ENCODE measurements around the gene SLC1A2. TPM values are rescaled to one million over a fixed set of nuclear protein-coding genes. Genes with fewer than 3 reads are reported as not detected.

The SLC1A2 gene
- total RNA-seq, 1 experiment from 2014 or later = 0.50 TPM

GRCh38 chr11:35376613-35377012, 42.7 kb downstream of the SLC1A2 start:
- Histone ChIP-seq H3K79me2 (ENCODE audit: insufficient read depth, low read length) (no peaks in the 10 kb centered on the region), H4K20me1 (ENCODE audit: control insufficient read depth, insufficient read depth, insufficient read length) (no peaks in the 10 kb centered on the region), H2BK20ac (ENCODE audit: low read depth, low read length, poor library complexity, severe bottlenecking) (no peak overlapping the region), H3K4ac (ENCODE audit: low read depth, low read length) (no peak overlapping the region), H2AK5ac (ENCODE audit: insufficient read length, low read length) (no peak overlapping the region), H3T11ph (ENCODE audit: low read length) (no peak overlapping the region), H3K23me2 (ENCODE audit: insufficient read length, low read depth, low read length, poor library complexity, severe bottlenecking) (no peaks in the 10 kb centered on the region), H3K79me1 (ENCODE audit: insufficient read depth, low read depth, low read length, poor library complexity, severe bottlenecking) (no peaks in the 10 kb centered on the region), H3K14ac (ENCODE audit: insufficient read depth, low read length) (no peak overlapping the region), H2AFZ (ENCODE audit: low read length) (no peak overlapping the region), H3K27me3 (ENCODE audit: insufficient read depth, low read length) (no peaks in the 10 kb centered on the region), H3K56ac (ENCODE audit: insufficient read length, low read depth, low read length) (no peak overlapping the region), H2BK12ac (ENCODE audit: insufficient read length, low read depth, low read length) (no peak overlapping the region), H2BK5ac (ENCODE audit: insufficient read length, low read length) (no peak overlapping the region), H3K9ac (ENCODE audit: extremely low read depth, insufficient read length, low read length) (no peak overlapping the region), H4K91ac (ENCODE audit: insufficient read length, low read depth, low read length) (no peak overlapping the region), H4K8ac (replicated peaks; ENCODE audit: insufficient read length, low read depth, low read length) (no peak overlapping the region), H3K23ac (ENCODE audit: insufficient read length, low read depth, low read length) (no peak overlapping the region), H3K4me1 (ENCODE audit: insufficient read depth, low read length) (no peaks in the 10 kb centered on the region), H3K18ac (ENCODE audit: insufficient read length, low read depth, low read length) (no peak overlapping the region), H4K5ac (ENCODE audit: insufficient read length, low read depth, low read length) (no peak overlapping the region), H2BK120ac (ENCODE audit: low read depth, low read length, poor library complexity, severe bottlenecking) (no peak overlapping the region), H3K27ac (ENCODE audit: insufficient read length, low read depth, low read length) (no peak overlapping the region), H3K9me3 (ENCODE audit: control insufficient read depth, low read depth, low read length) (no peaks in the 10 kb centered on the region), H3K4me2 (ENCODE audit: insufficient read depth, insufficient read length, low read length) (no peak overlapping the region), H2BK15ac (ENCODE audit: low read depth, low read length) (no peak overlapping the region)
- TF ChIP-seq, protein P1, sequence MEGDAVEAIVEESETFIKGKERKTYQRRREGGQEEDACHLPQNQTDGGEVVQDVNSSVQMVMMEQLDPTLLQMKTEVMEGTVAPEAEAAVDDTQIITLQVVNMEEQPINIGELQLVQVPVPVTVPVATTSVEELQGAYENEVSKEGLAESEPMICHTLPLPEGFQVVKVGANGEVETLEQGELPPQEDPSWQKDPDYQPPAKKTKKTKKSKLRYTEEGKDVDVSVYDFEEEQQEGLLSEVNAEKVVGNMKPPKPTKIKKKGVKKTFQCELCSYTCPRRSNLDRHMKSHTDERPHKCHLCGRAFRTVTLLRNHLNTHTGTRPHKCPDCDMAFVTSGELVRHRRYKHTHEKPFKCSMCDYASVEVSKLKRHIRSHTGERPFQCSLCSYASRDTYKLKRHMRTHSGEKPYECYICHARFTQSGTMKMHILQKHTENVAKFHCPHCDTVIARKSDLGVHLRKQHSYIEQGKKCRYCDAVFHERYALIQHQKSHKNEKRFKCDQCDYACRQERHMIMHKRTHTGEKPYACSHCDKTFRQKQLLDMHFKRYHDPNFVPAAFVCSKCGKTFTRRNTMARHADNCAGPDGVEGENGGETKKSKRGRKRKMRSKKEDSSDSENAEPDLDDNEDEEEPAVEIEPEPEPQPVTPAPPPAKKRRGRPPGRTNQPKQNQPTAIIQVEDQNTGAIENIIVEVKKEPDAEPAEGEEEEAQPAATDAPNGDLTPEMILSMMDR (conservative IDR thresholded peaks at IDR 0.05) = no peak
- Mint-ChIP-seq H3K27ac (no peak overlapping the region), H3K27me3 (ENCODE audit: low read depth) (peaks cover 2% of the 10 kb centered on the region), H3K9me3 (no peaks in the 10 kb centered on the region), H3K4me1 (no peaks in the 10 kb centered on the region), H3K4me3 (no peak overlapping the region), H3K36me3 (ENCODE audit: insufficient read depth in 1 of 3, low read depth in 3 of 3) (no peaks in the 10 kb centered on the region)
- no peak for DNase-seq
- WGBS (ENCODE audit: extremely low coverage, insufficient read length, low lambda C conversion rate) = no CpG with 5 or more reads among the region's 3 CpGs

Data from H9 (cell line).